SIG-M5 treated with dmso at 0.1 percent for 504 hours (cell line): Measurements from ENCODE around the gene SARDH.
"Not testable (repeated sequence)": the region's sequence is repeated elsewhere in the genome, so short reads cannot be mapped to it uniquely, and the experiment has no call there.

Experiments
- DNase-seq: peaks from one replicate; lab custom pipeline; 2025; ENCODE audit not compliant: unreplicated experiment; lab: John Stamatoyannopoulos, UW

The SARDH gene

DNA sequence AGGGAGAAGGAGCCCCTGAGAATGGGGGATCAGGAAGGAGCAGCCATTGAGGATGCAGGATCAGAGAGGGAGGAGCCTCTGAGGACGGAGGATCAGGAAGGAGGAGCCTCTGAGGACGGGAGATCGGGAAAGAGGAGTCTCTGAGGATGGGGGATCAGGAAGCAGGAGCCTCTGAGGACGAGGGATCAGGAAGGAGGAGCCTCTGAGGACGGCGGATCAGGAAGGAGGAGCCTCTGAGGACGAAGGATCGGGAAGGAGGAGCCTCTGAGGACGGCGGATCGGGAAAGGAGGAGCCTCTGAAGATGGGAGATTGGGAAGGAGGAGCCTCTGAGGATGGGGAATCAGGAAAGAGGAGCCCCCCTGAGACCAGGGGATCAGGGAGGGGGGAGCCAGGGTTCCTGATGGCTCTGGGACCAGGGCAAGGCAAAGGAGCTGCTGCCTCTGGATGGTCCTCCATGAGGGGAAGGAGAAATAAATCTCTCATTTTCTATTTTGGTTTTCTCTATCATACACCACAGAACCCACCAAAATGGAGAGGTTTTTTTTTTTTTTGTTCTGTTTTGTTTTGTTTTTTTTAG lies 22.6 kb upstream of the SARDH start:
- no peak for DNase-seq

DNA sequence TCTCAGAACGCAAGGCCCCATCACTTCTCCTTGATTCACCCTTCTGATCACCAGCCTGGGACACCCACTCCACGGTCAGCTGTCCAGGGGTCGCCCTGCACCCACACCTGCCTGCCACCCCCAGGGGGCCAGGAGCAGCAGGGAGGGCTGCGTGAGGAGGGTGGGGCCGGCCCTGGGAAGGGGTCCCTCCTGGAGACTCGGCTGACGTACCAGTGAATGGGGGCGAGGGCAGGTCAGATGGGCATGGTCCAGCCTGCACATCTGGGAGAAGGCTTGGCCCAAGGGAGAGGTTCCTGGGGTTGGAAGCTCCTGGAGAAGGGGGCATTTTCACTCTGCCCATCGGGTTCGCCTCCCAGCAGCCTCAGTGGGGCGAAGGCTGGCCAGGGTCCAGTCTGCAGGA lies 21.8 kb upstream of the SARDH start:
- DNase-seq: no peak

DNA sequence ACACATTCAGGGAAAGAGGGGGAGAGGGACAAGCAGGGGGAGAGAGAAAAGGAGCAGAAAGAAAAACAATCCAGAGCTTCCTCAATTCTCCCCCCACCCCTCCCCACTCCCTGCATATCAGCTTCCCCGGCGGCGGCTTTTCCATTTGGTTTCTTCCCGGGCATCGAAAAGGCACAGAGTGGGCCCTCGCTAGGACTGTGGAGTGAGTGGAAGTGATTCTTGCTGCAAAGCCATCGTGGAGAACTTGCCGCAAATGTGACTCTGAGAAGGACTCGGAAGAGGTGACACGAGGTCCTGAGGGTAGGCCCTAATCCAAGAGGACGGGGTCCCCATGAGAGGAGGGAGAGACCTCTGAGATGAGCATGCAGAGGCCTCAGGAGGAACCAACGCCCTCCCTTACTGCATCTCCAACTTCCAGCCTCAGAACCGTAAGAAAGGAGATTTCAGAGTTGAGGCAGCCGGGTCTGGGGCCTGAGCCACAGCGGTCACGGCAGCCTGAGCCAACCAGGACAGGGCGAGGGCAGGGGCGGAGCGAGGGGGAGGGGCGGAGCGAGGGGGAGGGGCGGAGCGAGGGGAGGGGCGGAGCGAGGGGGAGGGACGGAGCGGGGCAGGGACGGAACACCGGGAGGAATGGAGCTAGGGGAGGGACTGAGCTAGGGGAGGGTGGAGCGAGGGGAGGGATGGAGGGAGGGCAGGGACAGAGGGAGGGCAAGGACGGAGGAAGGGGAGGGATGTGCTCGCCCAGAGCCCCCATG lies 21.2 kb upstream of the SARDH start:
- DNase-seq: no peak

DNA sequence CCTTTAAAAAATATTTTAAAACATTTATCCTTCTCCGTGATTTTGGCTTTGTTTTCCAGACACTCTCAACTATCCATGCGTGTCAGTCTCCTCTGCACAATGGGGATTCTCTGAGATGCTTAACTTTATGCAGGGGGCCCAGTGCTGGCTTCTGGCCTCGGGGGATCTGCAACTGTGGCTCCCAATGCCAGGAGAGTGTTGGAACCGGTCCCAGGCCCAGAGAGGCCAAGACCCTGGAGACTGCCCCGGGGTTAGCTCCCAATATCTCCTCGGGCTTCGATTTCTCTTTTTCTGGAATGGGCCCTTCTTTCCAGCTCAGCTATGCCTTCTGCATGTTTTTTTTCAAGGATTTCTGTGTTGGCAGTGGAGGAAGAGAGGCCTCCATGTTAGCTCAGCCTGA lies 20.1 kb upstream of the SARDH start:
- DNase-seq: no peak

DNA sequence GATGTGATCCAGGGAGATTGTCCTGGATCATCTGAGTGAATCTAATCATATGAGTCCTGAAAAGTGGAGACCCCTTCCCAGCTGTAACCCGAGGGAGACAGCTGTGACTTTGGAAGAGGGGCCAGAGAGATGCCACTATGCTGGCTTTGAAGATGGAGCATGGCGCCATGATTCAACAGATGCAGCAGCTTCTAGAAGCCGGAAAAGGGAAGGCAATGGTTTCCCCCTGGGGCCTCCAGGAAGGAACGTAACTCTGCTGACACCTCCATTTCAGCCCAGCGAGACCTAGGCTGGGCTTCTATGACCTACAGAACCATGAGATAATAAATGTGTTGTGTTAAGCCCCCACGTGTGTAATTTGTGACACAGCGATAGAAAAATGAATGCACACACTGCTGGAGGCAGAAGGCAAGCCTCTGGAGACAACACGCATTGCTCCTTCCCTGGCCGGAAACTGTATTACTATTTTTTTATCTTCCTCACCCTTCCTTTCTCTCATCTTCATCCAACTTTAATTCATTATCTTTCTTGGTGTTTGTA lies 16.6 kb upstream of the SARDH start:
- DNase-seq: no peak

DNA sequence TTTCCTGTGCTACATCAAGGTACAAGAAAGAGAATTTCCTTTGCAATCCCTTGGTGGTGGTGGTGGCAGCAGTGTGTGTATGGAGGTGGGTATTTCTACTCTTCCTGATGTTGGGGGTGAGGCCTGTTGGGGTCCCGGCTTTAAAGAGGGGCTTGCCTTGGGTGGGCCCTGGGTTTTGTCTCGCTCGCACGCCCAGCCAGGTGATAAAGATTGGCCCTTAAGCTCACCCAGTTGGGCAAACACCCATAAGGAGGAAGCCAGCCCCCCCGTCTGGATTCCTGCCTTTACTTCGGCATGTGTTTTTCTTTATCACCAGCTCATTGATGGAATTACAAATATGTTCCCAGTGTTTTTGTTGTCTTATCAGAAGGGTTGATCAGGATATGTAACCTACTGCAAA lies 16.0 kb upstream of the SARDH start:
- no peak for DNase-seq

DNA sequence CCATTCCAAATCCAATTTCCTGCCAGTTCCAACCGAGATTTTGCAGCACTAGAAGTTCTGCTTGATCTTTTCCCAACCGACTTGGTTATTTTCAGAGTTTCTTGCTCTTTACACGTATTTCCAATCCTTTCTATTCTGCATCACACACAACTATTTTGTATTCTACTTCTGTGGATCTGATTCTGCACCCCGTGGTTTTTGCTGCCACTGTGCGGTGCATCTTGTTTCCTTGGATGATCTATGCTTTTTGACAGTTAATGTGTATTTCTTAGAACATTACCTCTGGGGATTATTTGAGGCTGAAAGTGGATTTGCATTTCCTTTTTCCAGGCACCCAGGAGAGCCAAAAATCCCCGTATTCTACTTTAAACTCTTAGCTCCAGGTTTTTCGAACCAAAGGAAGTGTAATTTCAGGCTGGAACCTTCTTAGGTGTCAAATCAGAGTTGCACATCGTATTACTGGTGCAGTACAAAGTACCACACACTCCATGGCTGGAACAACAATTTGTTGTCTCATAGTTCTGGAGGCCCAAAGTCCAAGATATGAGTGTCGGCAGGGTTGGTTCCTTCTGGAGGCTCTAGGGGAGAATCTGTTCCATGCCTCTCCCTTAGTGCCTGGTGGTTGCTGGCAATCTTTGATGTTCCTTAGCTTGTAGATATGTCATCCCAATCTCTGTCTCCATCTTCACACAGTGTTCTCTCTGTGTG lies 14.7 kb upstream of the SARDH start:
- DNase-seq: no peak

DNA sequence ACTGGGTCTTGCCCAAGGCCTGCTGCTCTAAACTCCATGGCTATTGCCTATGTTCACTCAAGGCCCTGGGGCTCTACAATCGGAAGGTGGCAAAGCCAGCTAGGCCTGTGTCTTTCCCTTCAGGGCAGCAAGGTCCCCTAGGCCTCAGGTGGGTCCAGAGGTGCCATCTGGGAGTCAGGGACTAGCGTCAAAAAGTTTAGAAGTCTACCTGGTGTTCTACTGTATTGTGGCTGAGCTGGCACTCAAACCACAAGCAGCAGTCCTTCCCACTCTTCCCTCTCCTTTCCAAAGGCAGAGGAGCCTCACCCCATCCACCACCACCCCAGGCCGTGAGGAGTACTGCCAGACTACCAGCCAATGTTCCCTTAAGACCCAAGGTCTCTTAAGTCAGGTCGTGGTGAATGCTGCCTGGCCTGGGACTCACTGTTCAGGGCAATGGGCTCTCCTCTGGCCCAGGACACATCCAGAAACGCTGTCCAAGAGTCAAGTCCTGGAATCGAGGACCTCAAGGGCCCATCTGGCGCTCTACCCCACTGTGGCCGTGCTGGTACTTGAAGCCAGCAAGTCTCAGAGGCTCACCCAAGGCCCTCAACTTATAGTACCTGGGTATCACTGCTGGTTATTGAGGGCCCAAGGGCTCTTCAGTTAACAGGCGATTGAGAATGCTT lies 13.0 kb upstream of the SARDH start:
- DNase-seq: no peak

DNA sequence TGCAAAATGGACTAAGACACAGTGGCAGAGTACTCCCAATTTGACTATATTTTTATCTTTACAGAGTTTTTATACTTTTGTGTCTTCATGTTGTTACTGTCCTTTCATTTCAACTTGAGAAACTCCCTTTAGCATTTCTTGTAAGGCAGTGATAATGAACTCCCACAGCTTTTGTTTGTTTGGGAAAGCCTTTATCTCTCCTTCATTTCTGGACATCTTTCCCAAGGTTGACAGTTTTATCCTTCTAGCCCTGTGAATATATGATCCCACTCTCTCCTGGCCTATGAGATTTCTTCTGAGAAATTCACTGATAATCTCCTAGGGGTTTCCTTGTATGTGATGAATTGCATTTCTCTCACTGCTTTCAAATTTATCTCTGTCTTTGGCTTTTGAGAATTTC lies 9.2 kb upstream of the SARDH start:
- DNase-seq: no peak

DNA sequence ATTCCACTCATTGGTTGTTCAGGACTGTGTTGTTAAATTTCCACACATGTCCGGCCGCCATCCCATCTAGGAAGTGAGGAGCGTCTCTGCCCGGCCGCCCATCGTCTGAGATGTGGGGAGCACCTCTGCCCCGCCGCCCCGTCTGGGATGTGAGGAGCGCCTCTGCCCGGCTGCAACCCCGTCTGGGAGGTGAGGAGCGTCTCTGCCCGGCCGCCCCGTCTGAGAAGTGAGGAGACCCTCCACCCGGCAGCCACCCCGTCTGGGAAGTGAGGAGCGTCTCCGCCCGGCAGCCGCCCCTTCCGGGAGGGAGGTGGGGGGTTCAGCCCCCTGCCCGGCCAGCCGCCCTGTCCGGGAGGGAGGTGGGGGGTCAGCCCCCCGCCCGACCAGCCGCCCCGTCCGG lies 6.4 kb upstream of the SARDH start:
- DNase-seq: not testable (repeated sequence)

DNA sequence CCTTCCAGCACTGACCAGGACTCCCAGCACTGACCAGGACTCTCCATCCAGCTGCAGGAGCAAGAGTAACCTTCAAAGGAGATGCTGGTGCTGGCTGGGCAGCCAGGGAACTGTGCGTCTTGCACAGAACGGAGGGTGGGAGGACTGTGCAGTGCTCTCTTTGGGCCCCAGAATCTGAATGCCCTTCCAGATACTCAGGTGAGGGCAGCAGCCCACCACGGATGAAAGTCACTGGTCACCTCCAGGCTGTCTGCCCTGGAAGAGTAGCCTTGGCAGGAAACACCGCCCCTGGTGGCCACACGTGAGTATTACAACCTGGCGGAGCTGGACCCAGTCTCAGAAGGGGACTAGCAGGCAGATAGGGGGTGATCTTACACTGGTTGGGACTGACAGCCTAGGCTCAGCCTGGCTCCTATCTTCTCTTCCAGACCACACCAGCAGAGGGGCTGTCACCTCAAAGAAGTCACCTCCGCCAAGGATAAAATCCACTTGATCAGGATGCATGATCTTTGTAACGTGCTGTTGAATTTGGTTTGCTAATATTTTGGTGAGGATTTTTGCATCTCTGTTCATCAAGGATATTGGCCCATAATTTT lies 4.8 kb upstream of the SARDH start:
- peak; percentile 68 for DNase-seq

DNA sequence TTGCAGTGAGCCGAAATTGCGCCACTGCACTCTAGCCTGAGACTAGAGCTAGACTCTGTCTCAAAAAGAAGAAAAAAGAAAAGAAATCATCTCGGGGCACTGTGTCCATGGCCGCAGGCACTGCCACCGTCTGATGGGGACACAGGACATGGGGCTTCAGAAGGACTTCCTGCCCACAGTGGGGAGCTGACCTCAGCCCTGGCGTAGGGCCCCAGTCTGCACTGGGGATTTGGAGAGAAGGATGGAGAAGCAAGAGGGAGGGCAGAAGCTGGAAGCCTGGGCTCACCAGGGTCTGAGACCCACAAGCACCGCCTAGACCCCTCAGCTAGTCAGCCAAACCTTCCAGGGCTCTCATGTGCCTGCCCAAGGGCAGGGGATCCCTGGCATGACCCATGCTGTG lies 4.1 kb upstream of the SARDH start:
- DNase-seq: no peak

DNA sequence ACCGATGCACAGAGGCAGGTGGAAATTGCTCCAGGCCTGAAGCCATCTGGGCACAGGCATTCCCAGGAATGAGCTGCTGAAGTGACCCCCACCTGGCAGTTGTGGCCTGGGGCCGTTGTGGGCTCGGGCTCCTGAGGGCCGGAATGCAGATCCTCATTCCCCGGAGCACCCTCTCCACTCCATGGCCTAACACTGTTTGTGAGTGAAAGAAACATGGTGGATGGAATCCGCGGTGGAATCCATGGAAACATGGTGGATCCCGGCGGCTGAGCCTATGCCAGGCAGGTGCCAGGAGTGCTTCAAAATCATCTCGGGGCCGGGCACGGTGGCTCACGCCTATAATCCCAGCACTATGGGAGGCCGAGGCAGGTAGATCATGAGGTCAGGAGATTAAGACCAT lies 3.6 kb upstream of the SARDH start:
- no peak for DNase-seq

DNA sequence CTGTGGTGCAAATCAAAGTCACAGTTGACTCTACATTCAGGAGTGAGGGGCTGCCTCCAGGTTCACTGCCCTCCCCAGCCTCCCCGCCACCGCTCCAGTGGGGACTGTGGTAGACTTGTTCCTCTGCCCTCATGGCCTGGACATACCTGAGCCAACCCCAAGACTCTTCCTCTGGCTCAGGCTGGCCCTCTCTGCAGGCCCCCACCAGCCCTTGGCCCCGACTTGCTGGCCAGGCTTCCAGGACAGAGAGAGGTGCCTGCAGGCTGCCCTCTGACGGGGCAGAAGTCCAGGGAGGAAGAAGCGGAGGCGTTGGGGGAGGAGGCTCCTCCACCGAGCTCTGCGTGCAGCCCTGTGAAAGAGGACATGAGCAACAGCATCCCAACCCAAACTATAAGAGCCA lies 2.8 kb upstream of the SARDH start:
- no peak for DNase-seq

DNA sequence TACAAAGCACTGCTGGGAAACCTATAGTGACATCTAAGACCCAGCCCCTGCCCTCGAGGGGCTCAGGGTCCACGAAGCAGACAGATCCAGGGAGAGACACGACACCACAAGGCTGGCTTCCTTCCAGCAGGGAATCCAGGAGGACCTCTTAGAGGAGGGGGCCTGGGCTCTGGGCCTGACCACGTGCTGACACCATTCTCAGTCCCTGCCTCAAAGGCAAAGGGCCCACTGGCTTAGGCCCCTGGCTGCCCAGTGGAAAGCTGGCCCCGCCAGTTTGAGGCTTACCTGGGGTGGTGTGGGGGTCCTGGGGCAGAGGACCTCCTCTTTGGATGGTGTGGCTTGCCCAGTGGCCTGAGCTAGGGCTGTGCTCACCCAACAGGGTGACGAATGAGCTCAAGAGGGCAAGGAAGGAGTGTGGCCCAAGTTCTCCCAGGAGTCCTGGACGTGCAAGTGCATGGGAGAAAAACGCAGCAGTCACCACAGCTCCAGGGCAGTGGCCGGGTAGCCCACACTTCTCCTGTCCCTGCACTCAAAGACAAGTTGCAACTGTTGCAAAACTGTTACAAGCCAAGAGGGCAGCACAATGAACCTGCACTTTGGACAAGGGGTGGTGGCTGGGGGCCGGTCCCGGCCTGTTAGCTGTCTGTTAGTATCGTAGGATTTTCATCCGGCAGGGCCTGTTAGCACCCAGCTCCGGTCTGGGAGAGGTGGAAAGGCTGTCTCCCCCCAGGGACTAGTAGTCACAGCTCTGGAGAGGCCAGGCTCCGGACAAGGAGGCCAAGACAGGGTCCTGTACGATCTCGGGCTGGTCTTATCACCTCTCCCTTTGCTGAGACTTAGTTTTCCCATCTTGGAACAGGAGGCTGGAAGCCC lies 1.5 kb upstream of the SARDH start:
- DNase-seq: no peak

DNA sequence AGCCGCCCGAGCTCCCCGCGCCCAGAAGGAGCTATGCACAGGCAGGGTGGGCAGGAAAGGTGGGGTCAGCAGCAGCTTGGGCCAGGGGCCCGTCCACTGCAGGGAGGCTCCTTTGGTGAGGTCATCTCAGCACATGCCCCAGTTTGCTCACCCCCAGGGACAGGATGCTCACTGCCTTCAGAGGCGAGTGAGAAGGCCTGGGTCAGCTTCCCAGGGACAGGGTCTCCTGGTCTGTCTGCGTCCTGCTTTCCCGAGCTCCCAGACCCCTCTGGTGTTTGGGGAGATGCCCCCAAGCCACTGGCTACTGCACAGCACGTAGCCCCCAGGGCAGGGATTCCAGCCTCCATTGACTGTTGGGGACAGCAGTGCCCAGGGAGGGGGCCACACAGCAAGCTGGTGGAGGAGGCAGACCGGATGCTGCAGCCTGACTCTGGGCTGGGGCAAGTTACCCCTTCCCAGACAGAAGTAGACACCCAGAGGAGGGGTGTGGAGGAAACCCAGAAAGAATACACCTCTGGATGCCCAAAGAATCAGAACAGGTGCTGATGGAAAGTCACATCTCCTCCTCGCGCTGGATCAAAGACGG lies 581 bp upstream of the SARDH start:
- DNase-seq: no peak

DNA sequence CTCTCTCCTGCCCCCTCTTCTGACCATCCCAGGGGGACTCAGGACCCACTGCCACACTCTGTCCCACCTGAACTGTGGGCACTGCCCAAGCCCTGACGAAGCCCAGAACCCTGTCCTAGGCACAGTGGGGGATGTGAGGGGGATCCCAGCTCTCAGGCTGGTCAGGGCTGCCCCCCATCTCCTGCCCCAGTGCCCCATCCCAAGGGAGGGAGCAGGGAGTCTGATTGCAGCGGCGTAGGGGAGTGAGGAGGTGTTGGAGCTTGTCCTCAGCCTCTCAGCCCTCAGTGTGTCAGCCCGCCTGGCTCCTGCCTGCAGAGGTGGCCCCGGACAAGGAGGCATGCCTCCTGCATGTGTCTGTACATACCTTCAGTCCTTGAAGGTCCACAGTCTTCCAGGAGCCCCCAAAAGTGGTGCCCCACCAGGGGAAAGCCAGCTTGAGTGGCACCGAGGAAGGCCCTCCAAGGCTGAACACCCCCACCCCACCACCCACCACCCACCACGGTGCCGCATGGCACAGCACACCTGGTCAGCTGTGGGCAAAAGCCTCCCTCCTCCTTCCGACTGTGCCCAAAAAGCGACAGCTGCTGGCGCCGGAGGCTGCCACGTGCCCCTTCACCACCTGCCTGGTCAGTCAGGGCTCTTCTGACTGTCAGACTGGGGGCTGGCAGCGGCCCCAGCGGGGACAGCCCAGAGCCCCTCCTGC lies 930 bp downstream of the SARDH start:
- no peak for DNase-seq

DNA sequence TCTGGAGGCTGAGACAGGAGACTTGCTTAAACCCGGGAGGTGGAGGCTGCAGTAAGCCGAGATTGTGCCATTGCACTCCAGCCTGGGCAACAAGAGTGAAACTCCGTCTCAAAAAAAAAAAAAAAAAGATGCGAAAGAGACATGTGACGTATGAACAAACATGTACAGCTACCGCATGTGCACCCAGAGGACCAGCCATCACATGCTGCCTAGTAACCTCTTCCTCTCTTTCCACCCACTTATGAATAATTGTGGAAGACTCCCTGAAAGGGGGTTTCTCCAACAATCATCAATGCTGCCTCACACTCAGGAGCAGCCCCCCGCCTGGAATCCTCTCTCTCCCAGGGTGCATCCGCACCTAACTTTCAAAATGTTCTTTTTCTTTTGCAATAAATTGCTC lies 2.2 kb downstream of the SARDH start:
- DNase-seq: no peak

DNA sequence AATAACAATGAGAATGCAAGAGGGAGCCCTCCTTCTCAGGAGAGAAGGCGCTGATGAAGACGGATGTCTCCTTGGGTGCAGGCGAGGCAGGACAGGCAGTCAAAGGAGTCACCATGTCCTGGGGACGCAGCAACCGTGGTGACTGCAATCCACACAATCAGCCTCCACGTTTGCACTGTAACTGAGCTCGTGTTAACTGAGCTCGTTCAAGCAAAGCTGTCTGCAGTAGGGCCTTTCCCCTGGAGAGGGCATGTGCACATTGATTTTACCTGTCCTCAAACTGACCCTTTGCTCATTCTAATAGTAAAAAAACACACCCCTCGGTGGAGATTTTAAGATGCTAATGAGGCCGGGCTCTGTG lies 2.8 kb downstream of the SARDH start:
- no peak for DNase-seq
